ENCODE measurements around the gene TTC27. TPM values are rescaled to one million over a fixed set of nuclear protein-coding genes. Genes with fewer than 3 reads are reported as not detected.
"Not testable (repeated sequence)": the region's sequence is repeated elsewhere in the genome, so short reads cannot be mapped to it uniquely, and the experiment has no call there.

TTC27 gene
- polyA plus RNA-seq, 1 donor from 2014 or later = 11.1 TPM

DNA sequence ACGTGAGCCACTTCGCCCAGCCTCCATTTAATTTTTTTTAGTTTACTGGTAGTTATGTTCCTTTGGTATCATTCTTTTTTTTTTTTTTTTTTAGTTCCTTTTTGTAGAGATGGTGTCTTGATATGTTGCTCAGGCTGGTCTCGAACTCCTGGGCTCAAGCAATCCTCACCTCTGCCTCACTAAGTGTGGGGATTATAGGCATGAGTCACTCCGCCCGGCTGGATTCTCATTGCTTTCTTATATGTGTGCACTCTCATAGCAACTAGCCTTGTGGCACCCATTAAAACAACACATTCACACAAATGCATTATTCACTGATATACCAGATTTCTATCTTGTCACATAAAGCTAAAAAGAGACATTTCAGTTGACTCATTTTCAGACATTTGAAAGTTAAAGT is 4.2 kb downstream of the TTC27 start:
- Histone ChIP-seq H3K9me3 (ENCODE audit: low read length) (no peaks in the 10 kb centered on the region), H3K36me3 (ENCODE audit: insufficient read depth, low read length) (no peaks in the 10 kb centered on the region), H4K20me1 (ENCODE audit: insufficient read depth) (no peaks in the 10 kb centered on the region), H3K27me3 (ENCODE audit: insufficient read depth, low read depth, low read length) (no peaks in the 10 kb centered on the region), H3K27ac (ENCODE audit: low read length) (no peak overlapping the region), H3K79me2 (replicated peaks; ENCODE audit: insufficient read depth, low read length) (no peaks in the 10 kb centered on the region), H2AFZ (ENCODE audit: low read depth, low read length) (no peak overlapping the region), H3K9me2 (ENCODE audit: insufficient read depth, low read length) (no peaks in the 10 kb centered on the region), H3K4me2 (ENCODE audit: low read length) (no peak overlapping the region), H3F3A (ENCODE audit: insufficient read depth, low read length, poor library complexity, severe bottlenecking) (no peaks in the 10 kb centered on the region), H3K9ac (ENCODE audit: low read length) (no peak overlapping the region), H3K4me3 (ENCODE audit: low read length) (no peak overlapping the region)
- no peak for TF ChIP-seq TAF1 (IDR thresholded peaks at IDR 0.05; ENCODE audit: low read depth)
- TF ChIP-seq SMC3 (conservative IDR thresholded peaks at IDR 0.05; ENCODE audit: poor library complexity) = no peak
- TF ChIP-seq, protein P1, sequence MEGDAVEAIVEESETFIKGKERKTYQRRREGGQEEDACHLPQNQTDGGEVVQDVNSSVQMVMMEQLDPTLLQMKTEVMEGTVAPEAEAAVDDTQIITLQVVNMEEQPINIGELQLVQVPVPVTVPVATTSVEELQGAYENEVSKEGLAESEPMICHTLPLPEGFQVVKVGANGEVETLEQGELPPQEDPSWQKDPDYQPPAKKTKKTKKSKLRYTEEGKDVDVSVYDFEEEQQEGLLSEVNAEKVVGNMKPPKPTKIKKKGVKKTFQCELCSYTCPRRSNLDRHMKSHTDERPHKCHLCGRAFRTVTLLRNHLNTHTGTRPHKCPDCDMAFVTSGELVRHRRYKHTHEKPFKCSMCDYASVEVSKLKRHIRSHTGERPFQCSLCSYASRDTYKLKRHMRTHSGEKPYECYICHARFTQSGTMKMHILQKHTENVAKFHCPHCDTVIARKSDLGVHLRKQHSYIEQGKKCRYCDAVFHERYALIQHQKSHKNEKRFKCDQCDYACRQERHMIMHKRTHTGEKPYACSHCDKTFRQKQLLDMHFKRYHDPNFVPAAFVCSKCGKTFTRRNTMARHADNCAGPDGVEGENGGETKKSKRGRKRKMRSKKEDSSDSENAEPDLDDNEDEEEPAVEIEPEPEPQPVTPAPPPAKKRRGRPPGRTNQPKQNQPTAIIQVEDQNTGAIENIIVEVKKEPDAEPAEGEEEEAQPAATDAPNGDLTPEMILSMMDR (IDR thresholded peaks at IDR 0.05; ENCODE audit: poor library complexity, severe bottlenecking) = no peak
- TF ChIP-seq EZH2 (IDR thresholded peaks at IDR 0.05; ENCODE audit: borderline replicate concordance, insufficient read depth, low read length, poor library complexity, severe bottlenecking) = no peak
- no peak for TF ChIP-seq POLR2AphosphoS5 (IDR thresholded peaks at IDR 0.05)
- no peak for TF ChIP-seq EP300 (conservative IDR thresholded peaks at IDR 0.05; ENCODE audit: poor library complexity, severe bottlenecking)
- TF ChIP-seq, protein P2, sequence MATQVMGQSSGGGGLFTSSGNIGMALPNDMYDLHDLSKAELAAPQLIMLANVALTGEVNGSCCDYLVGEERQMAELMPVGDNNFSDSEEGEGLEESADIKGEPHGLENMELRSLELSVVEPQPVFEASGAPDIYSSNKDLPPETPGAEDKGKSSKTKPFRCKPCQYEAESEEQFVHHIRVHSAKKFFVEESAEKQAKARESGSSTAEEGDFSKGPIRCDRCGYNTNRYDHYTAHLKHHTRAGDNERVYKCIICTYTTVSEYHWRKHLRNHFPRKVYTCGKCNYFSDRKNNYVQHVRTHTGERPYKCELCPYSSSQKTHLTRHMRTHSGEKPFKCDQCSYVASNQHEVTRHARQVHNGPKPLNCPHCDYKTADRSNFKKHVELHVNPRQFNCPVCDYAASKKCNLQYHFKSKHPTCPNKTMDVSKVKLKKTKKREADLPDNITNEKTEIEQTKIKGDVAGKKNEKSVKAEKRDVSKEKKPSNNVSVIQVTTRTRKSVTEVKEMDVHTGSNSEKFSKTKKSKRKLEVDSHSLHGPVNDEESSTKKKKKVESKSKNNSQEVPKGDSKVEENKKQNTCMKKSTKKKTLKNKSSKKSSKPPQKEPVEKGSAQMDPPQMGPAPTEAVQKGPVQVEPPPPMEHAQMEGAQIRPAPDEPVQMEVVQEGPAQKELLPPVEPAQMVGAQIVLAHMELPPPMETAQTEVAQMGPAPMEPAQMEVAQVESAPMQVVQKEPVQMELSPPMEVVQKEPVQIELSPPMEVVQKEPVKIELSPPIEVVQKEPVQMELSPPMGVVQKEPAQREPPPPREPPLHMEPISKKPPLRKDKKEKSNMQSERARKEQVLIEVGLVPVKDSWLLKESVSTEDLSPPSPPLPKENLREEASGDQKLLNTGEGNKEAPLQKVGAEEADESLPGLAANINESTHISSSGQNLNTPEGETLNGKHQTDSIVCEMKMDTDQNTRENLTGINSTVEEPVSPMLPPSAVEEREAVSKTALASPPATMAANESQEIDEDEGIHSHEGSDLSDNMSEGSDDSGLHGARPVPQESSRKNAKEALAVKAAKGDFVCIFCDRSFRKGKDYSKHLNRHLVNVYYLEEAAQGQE (IDR thresholded peaks at IDR 0.05; ENCODE audit: borderline replicate concordance) = no peak
- TF ChIP-seq MXI1 (conservative IDR thresholded peaks at IDR 0.05; ENCODE audit: poor library complexity, severe bottlenecking) = no peak
- TF ChIP-seq RAD21 (conservative IDR thresholded peaks at IDR 0.05) = no peak

DNA sequence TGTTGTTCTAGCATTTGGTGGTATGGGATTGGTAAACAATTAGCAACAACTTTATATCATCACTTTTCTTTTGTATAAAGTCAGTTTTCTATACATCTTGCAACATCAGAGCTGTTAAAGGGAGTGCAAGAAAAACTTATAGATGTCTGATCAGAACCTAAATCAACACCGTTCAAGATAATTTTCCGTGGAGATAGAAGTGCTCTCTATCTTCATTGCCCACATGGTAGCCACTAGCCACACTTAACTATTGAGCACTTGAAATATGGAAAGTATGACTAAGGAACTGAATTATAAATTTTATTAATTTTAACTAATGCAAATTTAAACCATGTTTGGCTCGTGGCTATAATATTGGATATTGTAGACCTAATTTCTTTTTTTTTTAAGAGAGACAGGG is 5.2 kb downstream of the TTC27 start:
- Histone ChIP-seq H3K9ac (ENCODE audit: low read length) (no peak overlapping the region), H3K27me3 (ENCODE audit: insufficient read depth, low read depth, low read length) (no peaks in the 10 kb centered on the region), H3K9me2 (ENCODE audit: insufficient read depth, low read length) (no peaks in the 10 kb centered on the region), H2AFZ (ENCODE audit: low read depth, low read length) (no peak overlapping the region), H3K4me2 (ENCODE audit: low read length) (no peak overlapping the region), H3K27ac (ENCODE audit: low read length) (no peak overlapping the region), H3K79me2 (replicated peaks; ENCODE audit: insufficient read depth, low read length) (no peaks in the 10 kb centered on the region), H3K4me3 (ENCODE audit: low read length) (no peak overlapping the region), H3K9me3 (ENCODE audit: low read length) (no peaks in the 10 kb centered on the region), H3K36me3 (ENCODE audit: insufficient read depth, low read length) (no peaks in the 10 kb centered on the region), H4K20me1 (ENCODE audit: insufficient read depth) (no peaks in the 10 kb centered on the region), H3F3A (ENCODE audit: insufficient read depth, low read length, poor library complexity, severe bottlenecking) (no peaks in the 10 kb centered on the region)
- TF ChIP-seq SMC3 (conservative IDR thresholded peaks at IDR 0.05; ENCODE audit: poor library complexity) = no peak
- TF ChIP-seq, protein P1 (IDR thresholded peaks at IDR 0.05; ENCODE audit: poor library complexity, severe bottlenecking) = no peak
- TF ChIP-seq RAD21 (conservative IDR thresholded peaks at IDR 0.05) = no peak
- TF ChIP-seq, protein P2 (IDR thresholded peaks at IDR 0.05; ENCODE audit: borderline replicate concordance) = no peak
- no peak for TF ChIP-seq EP300 (conservative IDR thresholded peaks at IDR 0.05; ENCODE audit: poor library complexity, severe bottlenecking)
- no peak for TF ChIP-seq POLR2AphosphoS5 (IDR thresholded peaks at IDR 0.05)
- TF ChIP-seq TAF1 (IDR thresholded peaks at IDR 0.05; ENCODE audit: low read depth) = no peak
- TF ChIP-seq MXI1 (conservative IDR thresholded peaks at IDR 0.05; ENCODE audit: poor library complexity, severe bottlenecking) = no peak
- TF ChIP-seq EZH2 (IDR thresholded peaks at IDR 0.05; ENCODE audit: borderline replicate concordance, insufficient read depth, low read length, poor library complexity, severe bottlenecking) = no peak

DNA sequence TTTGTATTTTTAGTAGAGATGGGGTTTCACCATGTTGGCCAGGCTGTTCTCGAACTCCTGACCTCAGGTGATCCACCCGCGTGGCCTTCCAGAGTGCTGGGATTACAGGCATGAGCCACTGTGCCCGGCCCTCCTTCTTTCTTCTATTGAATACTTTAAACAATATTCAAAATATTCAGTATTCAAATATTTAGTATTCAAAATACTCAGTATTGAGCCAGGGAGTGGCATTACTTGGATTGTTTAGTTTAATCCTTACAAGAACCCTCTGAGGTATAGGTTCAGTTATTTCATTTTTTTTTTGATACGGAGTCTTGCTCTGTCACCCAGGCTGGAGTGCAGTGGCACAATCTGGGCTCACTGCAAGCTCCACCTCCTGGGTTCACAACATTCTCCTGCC is 10.7 kb downstream of the TTC27 start:
- not testable (repeated sequence) for H3K9me2 ChIP-seq (ENCODE audit: insufficient read depth, low read length); H3F3A ChIP-seq (ENCODE audit: insufficient read depth, low read length, poor library complexity, severe bottlenecking); H2AFZ ChIP-seq (ENCODE audit: low read depth, low read length); H3K27ac ChIP-seq (ENCODE audit: low read length); H3K9me3 ChIP-seq (ENCODE audit: low read length); H3K4me3 ChIP-seq (ENCODE audit: low read length); H4K20me1 ChIP-seq (ENCODE audit: insufficient read depth); H3K79me2 ChIP-seq (replicated peaks; ENCODE audit: insufficient read depth, low read length); H3K9ac ChIP-seq (ENCODE audit: low read length); H3K27me3 ChIP-seq (ENCODE audit: insufficient read depth, low read depth, low read length); H3K36me3 ChIP-seq (ENCODE audit: insufficient read depth, low read length); H3K4me2 ChIP-seq (ENCODE audit: low read length)

Data from neural cell (in vitro differentiated cells).